ENCODE data around the gene CPE.

DNA sequence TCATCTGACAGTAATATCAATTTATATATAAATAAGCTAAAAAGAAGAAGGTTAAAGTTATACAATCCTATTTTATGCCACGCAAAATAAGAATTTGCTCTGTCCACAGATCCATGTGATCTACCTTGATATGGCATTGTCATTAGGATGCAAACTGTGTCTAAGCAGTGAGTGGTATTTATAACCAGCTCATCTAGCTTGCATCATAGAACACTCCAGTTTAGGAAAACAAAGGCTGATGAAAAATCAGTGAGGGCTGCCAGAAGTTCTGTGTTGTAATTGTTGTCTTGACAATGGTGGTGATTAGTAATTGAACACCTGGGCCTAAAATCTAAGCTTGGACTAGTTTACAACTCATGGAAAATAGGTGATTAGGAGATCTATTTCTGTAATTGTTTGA, 111.0 kb downstream of the CPE start:
- TF ChIP-seq, protein P1, sequence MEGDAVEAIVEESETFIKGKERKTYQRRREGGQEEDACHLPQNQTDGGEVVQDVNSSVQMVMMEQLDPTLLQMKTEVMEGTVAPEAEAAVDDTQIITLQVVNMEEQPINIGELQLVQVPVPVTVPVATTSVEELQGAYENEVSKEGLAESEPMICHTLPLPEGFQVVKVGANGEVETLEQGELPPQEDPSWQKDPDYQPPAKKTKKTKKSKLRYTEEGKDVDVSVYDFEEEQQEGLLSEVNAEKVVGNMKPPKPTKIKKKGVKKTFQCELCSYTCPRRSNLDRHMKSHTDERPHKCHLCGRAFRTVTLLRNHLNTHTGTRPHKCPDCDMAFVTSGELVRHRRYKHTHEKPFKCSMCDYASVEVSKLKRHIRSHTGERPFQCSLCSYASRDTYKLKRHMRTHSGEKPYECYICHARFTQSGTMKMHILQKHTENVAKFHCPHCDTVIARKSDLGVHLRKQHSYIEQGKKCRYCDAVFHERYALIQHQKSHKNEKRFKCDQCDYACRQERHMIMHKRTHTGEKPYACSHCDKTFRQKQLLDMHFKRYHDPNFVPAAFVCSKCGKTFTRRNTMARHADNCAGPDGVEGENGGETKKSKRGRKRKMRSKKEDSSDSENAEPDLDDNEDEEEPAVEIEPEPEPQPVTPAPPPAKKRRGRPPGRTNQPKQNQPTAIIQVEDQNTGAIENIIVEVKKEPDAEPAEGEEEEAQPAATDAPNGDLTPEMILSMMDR (IDR thresholded peaks at IDR 0.05 in 2 of 3, conservative IDR thresholded peaks at IDR 0.05 in 1 of 3; ENCODE audit: borderline replicate concordance in 1 of 3, insufficient read depth in 1 of 3, low read depth in 2 of 3, low read length in 2 of 3): no peak
- TF ChIP-seq POLR2A (IDR thresholded peaks at IDR 0.05; ENCODE audit: borderline replicate concordance, extremely low read depth, insufficient read depth, insufficient read length) (no peak), CEBPB (IDR thresholded peaks at IDR 0.05; ENCODE audit: low read depth) (no peak), YY1 (IDR thresholded peaks at IDR 0.05; ENCODE audit: extremely low read depth, insufficient replicate concordance, low read depth, low read length) (no peak), POLR2AphosphoS5 (IDR thresholded peaks at IDR 0.05; ENCODE audit: low read depth, low read length) (no peak), ZFX (IDR thresholded peaks at IDR 0.05) (no peak), SIN3A (IDR thresholded peaks at IDR 0.05; ENCODE audit: low read depth) (no peak), ELF1 (IDR thresholded peaks at IDR 0.05; ENCODE audit: borderline replicate concordance, low read depth) (no peak), SRF (IDR thresholded peaks at IDR 0.05; ENCODE audit: low read depth) (no peak), EGR1 (IDR thresholded peaks at IDR 0.05; ENCODE audit: low read depth) (no peak), EZH2 (IDR thresholded peaks at IDR 0.05) (no peak)
- TF ChIP-seq, protein P2, sequence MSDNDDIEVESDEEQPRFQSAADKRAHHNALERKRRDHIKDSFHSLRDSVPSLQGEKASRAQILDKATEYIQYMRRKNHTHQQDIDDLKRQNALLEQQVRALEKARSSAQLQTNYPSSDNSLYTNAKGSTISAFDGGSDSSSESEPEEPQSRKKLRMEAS (IDR thresholded peaks at IDR 0.05): no peak
- TF ChIP-seq, protein P3, sequence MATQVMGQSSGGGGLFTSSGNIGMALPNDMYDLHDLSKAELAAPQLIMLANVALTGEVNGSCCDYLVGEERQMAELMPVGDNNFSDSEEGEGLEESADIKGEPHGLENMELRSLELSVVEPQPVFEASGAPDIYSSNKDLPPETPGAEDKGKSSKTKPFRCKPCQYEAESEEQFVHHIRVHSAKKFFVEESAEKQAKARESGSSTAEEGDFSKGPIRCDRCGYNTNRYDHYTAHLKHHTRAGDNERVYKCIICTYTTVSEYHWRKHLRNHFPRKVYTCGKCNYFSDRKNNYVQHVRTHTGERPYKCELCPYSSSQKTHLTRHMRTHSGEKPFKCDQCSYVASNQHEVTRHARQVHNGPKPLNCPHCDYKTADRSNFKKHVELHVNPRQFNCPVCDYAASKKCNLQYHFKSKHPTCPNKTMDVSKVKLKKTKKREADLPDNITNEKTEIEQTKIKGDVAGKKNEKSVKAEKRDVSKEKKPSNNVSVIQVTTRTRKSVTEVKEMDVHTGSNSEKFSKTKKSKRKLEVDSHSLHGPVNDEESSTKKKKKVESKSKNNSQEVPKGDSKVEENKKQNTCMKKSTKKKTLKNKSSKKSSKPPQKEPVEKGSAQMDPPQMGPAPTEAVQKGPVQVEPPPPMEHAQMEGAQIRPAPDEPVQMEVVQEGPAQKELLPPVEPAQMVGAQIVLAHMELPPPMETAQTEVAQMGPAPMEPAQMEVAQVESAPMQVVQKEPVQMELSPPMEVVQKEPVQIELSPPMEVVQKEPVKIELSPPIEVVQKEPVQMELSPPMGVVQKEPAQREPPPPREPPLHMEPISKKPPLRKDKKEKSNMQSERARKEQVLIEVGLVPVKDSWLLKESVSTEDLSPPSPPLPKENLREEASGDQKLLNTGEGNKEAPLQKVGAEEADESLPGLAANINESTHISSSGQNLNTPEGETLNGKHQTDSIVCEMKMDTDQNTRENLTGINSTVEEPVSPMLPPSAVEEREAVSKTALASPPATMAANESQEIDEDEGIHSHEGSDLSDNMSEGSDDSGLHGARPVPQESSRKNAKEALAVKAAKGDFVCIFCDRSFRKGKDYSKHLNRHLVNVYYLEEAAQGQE (IDR thresholded peaks at IDR 0.05; ENCODE audit: low read depth): no peak
- TF ChIP-seq, protein P4, sequence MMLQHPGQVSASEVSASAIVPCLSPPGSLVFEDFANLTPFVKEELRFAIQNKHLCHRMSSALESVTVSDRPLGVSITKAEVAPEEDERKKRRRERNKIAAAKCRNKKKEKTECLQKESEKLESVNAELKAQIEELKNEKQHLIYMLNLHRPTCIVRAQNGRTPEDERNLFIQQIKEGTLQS (IDR thresholded peaks at IDR 0.05): no peak

Measured in HCT116 (cell line).